Retina (tissue), 1 donor: ENCODE measurements around the gene PHTF1.
"Not testable (repeated sequence)": the region's sequence is repeated elsewhere in the genome, so short reads cannot be mapped to it uniquely, and the experiment has no call there.

Experiments
- DNase-seq: peaks from one replicate; pipeline ENCODE4 v3.0.0-alpha.2; 2016

Gene PHTF1

DNA sequence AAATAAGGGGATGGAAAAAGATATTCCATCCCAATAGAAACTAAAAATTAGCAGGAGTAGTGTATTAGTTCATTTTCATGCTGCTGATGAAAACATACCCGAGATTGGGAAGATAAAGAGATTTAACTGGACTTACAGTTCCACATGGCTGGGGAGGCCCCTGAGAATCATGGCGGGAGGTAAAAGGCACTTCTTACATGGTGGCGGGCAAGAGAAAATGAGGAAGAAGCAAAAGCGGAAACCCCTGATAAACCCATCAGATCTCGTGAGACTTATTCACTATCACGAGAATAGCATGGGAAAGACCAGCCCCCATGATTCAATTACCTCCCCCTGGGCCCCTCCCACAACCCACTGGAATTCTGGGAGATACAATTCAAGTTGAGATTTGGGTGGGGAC, 41.8 kb downstream of the PHTF1 start:
- not testable (repeated sequence) for DNase-seq

DNA sequence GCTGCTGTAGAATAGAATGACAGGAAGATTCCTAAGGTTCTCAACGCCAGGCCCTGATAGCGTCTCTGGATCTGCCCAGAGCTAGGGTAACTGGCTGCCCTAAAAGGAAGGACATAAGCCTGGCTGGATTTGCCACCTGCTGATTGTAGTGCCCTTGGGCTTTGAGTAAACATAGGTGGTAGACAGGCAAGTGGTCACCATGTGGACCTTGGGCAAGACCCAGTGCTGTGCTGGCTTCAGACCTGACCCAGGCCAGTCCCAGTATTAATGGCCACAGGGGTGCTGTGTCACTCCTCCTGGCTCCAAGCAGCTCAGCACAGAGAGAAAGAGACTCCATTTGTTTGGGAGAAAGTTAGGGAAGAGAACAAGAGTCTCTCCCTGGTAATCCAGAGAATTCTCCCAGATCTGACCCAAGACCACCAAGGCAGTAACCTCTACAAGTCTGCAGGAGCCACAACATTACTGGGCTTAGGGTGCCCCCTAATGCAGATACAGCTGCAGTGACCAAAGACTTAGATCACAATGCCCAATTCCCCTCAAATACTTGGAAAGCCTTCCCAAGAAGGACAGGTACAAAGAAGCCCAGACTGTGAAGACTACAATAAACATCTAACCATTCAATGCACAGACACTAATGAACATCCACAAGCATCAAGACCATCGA, 44.5 kb downstream of the PHTF1 start:
- no peak for DNase-seq

DNA sequence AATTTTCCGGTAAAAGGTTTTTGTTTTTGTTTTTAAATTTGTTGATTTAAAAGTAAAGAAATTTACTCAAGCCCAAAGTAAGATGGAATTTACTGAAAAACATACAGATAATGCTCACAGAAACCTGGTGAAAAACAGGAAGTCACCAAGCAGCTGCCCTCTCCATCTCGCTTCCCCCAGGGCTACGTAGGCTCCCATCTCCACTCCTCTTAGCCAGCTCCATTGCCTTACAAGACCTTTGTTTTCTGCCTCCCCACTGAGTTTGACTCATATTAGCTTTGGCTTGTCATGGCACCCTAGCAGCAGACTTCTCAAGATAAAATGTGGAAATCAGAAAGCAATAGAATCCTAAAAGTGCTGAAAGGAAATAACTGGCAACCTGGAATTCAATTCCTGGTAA, 57.9 kb downstream of the PHTF1 start:
- DNase-seq: no peak

DNA sequence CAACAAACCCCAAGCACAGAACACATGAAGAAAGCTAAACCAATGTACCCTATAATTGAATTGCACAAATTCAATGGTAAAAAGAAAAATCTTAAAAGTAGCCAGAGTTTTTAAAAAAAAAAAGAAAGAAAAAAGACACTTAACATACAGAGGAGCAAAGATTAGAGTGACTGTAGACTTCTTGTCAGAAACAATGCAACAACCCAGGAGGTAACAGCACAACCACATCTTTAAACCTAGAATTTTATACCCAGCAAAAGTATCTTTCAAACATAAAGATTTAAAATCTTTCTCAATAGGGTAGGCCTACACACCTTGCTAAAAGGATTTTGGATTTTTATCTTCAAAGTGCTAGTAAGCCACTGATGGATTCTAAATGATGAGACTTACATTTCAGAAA, 64.4 kb downstream of the PHTF1 start:
- DNase-seq: no peak

DNA sequence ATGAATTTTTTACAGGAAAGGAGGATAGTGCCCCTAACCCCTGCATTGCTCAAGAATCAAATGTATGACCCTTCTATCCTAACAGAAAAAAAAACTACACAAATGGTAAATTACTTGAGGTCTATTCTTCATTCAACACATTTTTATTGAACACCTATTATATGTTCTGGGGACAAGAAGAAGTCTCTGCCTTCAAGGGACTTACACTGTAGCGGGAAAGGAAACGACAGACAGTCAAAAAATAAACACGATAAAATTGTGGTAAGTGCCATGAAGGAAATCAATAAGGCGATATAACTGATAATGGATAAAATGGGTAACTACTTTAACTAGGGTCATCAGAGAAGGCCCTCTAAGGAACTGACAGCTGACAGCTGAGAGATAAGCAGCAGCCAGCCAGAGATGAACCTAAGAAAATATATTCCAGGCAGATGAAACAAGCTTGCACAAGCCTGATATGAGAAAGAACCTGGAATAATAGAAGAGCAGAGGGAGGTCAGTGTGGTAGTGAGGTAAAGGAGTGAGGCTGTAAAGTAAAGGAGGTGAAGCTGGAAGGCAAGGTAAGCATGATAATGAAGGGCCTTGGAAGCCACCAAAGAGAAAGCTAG, 66.4 kb downstream of the PHTF1 start:
- no peak for DNase-seq

DNA sequence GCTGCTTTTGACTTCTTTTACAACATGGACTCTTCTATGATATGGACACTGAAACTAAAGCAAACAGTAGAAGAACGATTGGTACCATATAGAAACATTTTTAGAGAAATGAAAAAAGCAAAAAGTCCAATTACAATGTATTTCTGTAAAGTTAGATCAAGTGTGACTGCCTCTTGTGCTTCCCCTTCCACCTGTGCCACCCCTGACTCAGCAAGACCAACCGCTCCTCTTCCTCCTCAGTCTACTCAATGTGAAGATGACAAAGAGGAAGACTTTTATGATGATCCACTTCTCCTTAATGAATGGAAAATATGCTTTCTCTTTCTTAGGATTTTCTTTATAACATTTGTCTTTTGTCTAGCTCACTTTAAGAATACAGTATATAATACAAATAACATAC, 66.9 kb downstream of the PHTF1 start:
- DNase-seq: no peak

DNA sequence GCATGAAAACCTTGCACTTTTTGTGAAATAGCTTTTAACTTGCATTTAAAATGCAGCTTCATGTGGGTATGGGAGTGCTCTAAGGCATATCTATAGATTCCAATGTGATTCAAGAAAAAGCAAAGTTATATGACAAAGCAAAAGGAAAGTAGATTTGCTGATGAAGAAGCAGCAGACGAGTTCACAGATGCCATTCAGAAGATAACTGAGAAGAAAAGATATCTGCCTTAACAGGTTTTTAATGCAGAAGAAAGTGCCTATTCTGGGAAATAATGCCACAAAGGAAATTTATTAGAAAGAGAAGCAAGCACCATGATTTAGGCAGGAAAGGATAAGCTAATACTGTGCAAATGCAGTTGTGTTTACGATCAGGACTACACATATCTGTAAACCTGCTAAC, 68.1 kb downstream of the PHTF1 start:
- DNase-seq: no peak

DNA sequence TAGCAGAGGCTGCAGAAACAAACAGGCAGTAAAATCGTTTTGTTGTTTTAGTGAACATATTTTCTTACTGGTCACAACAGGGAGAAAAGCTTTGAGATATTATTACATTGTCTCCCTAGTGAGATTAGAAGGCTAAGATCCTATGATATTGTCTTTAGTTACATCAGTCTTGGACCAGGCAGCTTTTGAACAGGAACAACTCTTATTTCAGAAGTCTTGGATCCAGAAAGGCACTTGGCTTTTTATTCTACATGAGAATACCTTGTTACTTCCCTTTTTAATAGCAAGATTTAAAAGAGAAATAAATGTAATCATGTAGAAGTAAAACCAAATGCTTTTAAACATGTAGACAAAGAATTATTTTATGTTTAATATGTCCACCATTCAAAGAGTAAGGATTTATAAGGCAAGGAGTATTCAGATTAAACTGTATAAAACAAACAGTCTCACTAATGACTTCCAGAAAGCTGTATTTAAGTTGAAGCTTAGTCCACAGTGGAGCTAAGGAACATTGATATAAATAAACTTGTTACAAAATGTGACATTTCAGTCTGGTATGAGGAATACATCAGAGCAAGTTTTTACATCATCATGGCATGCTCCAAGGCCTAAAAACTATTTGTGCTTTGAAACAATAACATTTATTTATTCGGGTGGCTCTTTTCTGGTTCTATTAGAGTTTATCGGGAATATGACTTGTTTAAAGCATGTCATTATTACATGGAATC, 72.2 kb downstream of the PHTF1 start:
- no peak for DNase-seq

DNA sequence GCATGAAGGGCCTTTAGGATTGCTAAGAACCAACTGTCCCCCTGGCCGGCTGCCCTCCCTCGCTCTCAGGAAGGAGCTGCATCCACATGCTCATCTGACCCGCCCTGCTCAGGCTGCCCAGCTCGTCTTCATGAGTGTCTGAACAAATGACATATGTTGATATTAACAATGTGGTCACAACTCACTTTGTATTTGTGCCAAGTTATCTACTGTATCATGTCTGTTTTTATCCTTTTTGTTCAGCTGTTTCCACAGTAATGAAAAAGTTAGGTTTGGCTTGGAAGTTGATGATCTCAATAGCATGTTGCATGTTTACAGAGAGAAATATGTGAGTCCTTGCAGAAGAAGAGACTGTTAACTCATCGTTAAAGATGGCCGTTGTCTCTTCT, 75.1 kb downstream of the PHTF1 start:
- no peak for DNase-seq

DNA sequence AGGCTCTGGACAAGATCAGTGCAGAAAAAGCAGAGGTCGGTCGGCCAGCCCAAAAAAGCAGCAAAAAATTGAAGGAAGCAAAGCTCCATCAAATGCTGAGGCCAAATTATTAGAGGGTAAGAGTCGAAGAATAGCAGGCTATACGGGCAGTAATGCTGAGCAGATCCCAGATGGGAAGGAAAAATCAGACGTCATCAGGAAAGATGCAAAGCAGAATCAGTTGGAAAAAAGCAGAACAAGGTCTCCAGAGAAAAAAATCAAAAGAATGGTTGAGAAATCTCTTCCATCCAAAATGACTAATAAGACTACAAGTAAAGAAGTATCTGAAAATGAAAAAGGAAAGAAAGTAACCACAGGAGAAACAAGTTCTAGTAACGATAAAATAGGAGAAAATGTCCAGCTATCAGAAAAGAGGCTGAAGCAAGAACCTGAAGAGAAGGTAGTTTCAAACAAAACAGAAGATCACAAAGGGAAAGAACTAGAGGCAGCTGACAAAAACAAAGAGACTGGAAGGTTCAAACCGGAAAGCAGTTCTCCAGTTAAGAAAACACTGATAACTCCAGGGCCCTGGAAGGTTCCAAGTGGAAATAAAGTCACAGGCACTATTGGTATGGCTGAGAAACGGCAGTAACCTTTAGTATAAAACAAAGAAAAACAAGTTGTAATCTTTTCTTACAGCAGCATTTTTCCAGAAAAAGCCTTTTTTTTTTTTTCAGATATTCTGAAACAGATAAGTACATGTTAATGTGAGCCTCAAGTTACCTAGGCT, 75.7 kb downstream of the PHTF1 start:
- DNase-seq: no peak

DNA sequence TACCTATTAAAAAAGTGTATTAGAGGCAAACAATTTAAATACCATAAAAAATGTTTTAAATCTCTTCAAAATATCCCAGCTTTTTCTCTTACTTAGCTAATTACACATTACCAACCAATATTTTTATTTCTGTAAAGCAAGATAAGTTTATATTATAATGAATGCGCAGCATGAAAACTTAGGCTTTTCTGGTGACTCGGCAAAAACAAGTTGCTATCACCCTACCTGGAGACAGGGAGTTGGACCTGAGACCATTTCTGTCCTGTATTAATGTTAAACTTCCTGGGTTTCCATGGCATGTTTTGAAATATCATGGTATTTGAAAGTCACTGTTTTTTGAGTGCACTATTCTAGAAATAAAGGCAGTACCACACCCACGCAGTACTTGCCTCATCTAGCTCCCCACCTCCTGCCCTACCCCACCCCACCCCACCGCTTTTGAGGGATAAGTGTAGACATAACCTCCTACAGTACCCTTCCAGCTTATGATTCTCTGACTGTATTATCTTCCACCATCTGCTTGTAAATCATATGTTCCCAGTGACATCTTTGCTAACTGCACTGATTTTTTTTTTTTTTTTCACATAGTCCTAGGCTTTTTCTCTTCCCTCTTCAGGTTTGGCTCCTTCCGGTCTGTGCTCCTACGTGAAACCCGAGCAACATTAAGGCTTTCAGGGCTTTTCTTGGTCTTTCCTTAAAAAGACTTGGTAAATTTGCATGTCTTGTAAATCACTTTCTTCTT, 77.5 kb downstream of the PHTF1 start:
- no peak for DNase-seq

DNA sequence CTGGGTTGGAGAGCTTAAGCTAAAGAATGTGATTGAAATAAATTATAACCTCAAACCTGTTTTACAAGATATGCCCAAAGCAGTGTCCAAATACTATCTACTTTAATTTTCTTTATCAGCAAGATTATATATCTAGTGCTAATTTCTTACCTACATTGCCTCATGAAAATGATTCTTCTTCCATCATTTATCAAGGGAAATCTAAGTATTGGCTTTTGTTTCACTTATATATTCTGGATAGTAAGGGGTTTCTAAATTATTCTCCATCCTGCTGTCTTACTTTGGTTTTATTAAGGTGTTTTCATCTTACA, 81.2 kb downstream of the PHTF1 start:
- no peak for DNase-seq

DNA sequence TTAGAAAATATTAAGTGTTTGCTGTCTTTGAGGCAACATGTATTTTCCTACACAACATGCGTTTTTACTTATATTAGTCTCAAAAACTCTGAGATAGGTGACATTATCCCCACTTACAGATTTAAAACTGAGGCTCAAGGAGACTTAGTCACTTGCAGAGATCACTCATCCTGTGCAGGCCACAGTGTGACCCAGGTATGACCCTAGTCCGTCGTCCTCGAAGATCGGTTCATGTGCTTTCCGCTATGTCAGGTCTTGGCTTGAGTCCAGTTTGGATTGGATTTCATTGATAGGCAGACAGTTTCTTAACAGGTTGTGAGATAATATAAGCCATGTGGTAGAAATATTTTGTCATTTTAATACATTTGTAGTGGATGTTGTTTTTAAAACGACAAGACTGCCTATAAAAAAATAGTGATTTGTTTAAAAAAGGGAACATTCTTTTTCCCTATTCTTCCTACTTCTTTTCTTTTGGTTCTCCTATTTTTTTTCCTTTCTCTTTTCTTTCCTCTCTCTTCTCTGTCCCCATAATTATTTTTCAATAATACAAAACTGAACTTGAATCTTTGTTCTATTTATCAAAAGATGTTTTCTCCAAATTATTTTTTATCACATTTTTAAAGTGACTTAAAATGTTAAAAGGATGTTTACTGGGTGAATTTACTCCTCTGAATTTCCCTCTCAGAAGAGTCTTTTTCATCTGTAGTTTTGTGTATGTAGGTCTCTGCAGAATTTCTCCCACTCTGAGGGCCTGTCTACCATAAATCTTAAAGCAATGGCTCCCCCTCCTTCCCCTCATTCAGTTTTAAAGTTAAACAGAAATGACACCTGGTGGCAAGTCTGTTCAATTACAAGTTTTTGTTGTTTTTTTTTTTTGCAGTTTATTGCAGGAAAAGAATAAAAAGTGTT, 81.8 kb downstream of the PHTF1 start:
- peak; percentile 41 for DNase-seq

DNA sequence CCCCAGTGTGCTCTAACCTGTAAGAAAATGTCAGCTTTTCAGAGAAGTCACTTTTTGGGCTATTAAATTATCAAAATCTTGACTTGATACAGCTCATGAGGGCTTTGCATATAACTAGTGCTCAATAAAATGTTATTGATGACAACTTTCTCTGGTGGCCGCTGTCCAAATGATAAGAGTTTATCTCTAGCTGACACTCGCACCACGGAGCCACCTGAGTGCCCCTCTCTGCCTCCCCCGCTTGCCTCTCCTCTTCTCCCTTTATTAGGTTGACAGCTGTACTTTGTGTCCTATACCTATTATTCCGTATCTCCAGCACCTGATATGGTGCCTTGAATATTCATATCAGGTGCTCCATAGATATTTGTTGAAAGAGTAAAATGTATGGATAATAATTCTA, 82.8 kb downstream of the PHTF1 start:
- no peak for DNase-seq

DNA sequence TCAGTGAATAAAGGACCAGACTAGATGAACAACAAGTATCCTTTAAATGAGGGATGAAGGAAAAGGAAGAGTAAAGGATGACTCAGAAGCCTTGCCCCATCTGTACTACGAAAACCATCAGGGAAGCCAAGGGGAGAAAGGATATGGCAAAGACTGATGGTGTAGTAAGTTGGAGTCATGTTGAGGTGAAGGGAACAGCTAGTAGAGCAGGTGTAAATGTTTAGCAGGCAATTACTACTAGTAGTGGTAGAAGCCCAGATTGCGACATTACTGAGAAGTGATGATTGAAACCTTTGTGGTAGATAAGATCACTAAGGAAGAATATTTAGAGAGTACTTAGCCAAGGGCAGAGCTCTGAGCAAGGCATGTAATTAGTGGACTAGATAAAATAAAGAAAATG, 84.0 kb downstream of the PHTF1 start:
- DNase-seq: no peak

DNA sequence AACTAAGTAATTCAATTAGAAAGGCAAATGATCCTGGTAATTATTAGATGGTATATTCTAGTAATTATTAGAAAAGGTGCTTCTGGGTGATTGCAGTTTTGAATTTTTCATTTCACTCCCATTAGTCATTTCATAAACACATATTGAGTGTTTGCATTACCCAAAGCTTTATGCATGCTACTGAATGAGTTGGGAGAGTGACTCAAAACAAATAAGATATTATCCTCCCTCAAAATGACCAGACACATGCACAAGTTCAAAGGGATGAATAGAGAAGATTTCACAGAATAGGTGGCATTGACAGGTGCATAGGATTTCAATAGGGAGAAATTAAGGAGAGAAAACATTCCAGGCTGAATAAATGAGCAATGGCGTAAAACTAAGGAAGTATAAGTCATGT, 84.7 kb downstream of the PHTF1 start:
- DNase-seq: no peak

DNA sequence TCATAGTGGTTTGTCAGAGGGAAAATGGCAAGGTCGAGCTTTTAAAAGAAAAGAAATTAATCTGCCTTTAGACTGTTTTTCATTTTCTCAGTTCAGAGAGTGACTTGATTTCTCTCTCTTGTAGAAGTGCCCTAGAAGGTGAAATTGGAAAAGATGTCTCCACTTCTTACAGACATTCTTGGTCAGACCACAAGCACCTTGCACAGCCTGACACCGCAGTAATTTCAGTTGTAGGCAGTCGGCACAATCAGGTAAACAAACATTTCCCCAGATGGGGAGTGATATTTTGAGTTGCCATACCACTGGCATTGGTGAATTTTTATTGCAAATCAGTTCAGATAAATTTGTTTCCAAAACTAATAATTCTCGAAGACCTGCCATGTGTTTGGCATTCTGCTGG, 86.8 kb downstream of the PHTF1 start:
- DNase-seq: no peak

DNA sequence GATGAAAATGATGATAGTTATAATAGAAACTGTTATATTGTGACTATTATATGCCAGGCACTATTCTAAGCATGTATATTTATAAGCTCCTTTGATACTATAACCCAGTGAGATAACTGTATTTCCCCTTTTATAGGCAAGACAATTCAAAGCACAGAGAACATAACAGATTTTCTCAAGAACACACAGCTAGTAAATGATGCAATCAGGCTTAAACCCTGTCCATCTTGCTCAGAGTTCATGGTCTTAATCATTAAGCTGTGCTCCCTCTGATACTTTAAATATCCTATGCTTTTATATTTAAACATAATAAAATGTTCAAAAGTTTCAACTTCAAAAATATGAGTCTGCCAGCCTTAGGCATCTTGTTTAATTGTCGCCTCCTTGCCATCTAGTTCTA, 88.6 kb downstream of the PHTF1 start:
- DNase-seq: no peak

DNA sequence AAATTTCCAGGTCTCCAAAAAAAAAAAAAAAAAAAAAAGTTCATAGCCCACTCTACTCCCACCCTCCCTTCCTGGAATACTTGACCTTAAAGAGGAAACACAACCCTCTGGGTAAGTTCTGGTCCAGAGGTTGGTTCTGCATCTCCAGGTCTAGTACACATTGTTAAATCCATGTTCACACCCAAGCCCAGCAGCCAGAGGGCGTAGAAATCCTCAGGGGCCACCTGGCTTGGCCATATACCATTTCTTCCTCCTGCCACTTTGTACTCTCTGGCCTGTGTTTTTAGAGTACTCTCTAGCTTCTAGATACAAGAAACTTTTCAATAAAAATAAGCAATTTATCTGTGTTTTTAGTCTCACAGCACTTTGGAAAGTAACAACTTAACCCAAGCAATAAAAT, 89.3 kb downstream of the PHTF1 start:
- DNase-seq: no peak

DNA sequence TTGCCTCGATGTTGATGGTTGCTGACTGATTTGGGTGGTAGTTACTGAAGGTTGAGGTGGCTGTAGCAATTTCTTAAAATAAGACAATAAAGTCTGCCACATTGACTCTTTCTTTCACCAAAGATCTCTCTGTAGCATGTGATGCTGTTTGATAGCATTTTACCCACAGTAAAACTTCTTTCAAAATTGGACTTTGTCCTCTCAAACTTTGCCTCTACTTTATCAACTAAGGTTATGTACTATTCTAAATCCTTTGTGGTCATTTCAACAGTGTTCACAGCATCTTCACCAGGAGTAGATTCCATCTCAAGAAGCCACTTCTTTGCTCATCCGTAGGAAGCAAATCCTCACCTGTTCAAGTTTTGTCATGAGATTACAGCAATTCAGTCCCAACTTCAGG, 93.2 kb downstream of the PHTF1 start:
- no peak for DNase-seq

DNA sequence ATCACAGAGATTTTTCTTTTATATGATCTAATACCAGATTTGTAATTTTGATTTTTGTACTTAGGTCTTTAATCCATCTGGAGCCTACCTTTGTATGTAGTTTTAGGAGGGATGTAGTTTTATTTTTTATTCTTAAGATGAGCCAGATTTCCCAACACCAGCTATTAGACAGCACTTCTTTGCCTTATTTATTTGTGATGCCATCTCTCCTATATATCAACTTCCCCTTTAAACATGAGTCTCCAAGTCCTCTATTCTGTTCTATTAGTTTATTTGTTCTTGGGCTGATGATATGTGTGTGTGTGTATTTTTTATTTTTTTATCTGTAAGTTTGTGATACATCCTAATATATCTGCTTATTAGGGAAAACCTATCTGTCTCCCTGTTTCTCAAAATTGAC, 94.2 kb downstream of the PHTF1 start:
- no peak for DNase-seq
